GM19455 (cell line): ENCODE measurements around the gene PKIB.

Experiments
- ATAC-seq: cut with Tn5 transposase; IDR thresholded peaks from one replicate; pipeline ENCODE4 v1.9.1; 2021; ENCODE audit not compliant: unreplicated experiment

Gene PKIB

GRCh38 chr6:122665929-122666328, 55.7 kb downstream of the PKIB start:
- no peak for ATAC-seq

GRCh38 chr6:122666418-122666817, 56.2 kb downstream of the PKIB start:
- no peak for ATAC-seq

GRCh38 chr6:122669418-122669817, 59.2 kb downstream of the PKIB start:
- ATAC-seq: no peak

GRCh38 chr6:122669868-122670267, 59.7 kb downstream of the PKIB start:
- ATAC-seq: no peak

GRCh38 chr6:122671251-122671650, 61.0 kb downstream of the PKIB start:
- ATAC-seq: no peak

- no peak for ATAC-seq
Observed at GRCh38 chr6:122673343-122673961, 63.2 kb downstream of the PKIB start.

- no peak for ATAC-seq
Observed at GRCh38 chr6:122676146-122676545, 65.9 kb downstream of the PKIB start.

GRCh38 chr6:122676688-122677087, 66.5 kb downstream of the PKIB start:
- ATAC-seq: no peak

GRCh38 chr6:122677406-122677805, 67.2 kb downstream of the PKIB start:
- ATAC-seq: no peak

GRCh38 chr6:122678841-122679240, 68.6 kb downstream of the PKIB start:
- ATAC-seq: no peak

- no peak for ATAC-seq
Observed at GRCh38 chr6:122681705-122682104, 71.5 kb downstream of the PKIB start.

GRCh38 chr6:122683989-122684651, 73.9 kb downstream of the PKIB start:
- ATAC-seq: no peak

GRCh38 chr6:122692175-122692598, 82.0 kb downstream of the PKIB start:
- no peak for ATAC-seq

- ATAC-seq: no peak
Observed at GRCh38 chr6:122692807-122693580, 82.8 kb downstream of the PKIB start.

GRCh38 chr6:122694075-122694474, 83.9 kb downstream of the PKIB start:
- ATAC-seq: no peak

- ATAC-seq: no peak
Observed at GRCh38 chr6:122694602-122695001, 84.4 kb downstream of the PKIB start.

- no peak for ATAC-seq
Observed at GRCh38 chr6:122695188-122695587, 85.0 kb downstream of the PKIB start.

GRCh38 chr6:122696079-122696478, 85.9 kb downstream of the PKIB start:
- ATAC-seq: no peak

- ATAC-seq: no peak
Observed at GRCh38 chr6:122696853-122697252, 86.6 kb downstream of the PKIB start.

- no peak for ATAC-seq
Observed at GRCh38 chr6:122697458-122697857, 87.3 kb downstream of the PKIB start.

GRCh38 chr6:122701666-122702065, 91.5 kb downstream of the PKIB start:
- ATAC-seq: no peak

- no peak for ATAC-seq
Observed at GRCh38 chr6:122702841-122703240, 92.6 kb downstream of the PKIB start.
